Epithelial cell of esophagus (primary cell): ENCODE data around the gene AP4S1.
"Not testable (repeated sequence)": the region's sequence is repeated elsewhere in the genome, so short reads cannot be mapped to it uniquely, and the experiment has no call there.

Experiments used
- DNase-seq: peaks from one replicate; pipeline ENCODE4 v3.0.0; 2010; ENCODE audit warnings: low read depth
- H3K4me3 ChIP-seq: 2 replicates; pipeline ENCODE4 v1.5.1; 2011; ENCODE audit warnings: mild to moderate bottlenecking, low read length, control low read depth
- TF ChIP-seq, protein P1 (sequence below): IDR thresholded peaks from 2 replicates; pipeline ENCODE4 v1.5.1; 2011; ENCODE audit warnings: low read depth, mild to moderate bottlenecking, low read length, control low read depth, inconsistent platforms; ENCODE audit not compliant: insufficient read depth; ENCODE audit errors: missing control alignments

The AP4S1 gene

GRCh38 chr14:31057701-31058364, 32.4 kb downstream of the AP4S1 start:
- H3K4me3 ChIP-seq, result no peak overlapping the region
- TF ChIP-seq, protein P1, sequence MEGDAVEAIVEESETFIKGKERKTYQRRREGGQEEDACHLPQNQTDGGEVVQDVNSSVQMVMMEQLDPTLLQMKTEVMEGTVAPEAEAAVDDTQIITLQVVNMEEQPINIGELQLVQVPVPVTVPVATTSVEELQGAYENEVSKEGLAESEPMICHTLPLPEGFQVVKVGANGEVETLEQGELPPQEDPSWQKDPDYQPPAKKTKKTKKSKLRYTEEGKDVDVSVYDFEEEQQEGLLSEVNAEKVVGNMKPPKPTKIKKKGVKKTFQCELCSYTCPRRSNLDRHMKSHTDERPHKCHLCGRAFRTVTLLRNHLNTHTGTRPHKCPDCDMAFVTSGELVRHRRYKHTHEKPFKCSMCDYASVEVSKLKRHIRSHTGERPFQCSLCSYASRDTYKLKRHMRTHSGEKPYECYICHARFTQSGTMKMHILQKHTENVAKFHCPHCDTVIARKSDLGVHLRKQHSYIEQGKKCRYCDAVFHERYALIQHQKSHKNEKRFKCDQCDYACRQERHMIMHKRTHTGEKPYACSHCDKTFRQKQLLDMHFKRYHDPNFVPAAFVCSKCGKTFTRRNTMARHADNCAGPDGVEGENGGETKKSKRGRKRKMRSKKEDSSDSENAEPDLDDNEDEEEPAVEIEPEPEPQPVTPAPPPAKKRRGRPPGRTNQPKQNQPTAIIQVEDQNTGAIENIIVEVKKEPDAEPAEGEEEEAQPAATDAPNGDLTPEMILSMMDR, result no peak
- DNase-seq, result no peak

DNA sequence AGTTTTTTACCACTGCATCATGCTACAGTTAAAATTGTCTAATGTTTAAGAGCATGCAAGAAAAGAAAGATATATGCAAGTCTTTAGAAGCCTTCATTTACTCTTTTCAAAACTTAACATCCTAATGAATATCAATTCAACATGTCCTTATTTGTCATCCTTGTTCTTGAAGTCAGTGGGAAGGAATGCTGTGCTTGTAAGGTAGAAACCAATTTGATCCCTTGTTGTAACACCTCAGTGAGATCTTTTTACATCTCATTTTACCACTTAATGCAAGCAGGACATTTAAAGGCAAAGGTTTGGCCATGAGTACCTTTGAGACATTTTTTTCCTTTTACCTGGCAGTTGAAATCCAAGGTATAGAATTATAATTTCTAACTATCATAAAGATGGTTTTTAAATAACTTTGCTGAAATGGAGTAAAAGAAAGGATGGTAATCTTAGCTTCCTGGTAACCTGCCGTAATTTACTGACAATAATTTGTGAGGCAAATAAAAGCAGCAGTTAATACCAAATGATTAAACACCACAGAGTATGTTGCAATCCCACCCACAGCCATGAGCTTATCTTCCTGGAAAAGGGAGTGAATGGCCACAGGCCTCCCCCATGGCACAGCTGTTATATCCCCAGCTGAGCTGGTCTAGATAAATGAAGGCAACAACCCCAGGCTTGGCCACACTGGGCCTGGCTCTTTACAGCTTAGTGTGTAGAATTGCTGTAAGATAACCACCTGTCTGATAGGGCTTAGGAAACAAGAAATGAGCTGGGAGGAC, 33.9 kb downstream of the AP4S1 start:
- TF ChIP-seq, protein P1, result no peak
- DNase-seq, result peak; percentile 91
- no peak overlapping the region for H3K4me3 ChIP-seq

- no peak overlapping the region for H3K4me3 ChIP-seq
- peak; percentile 64 for DNase-seq
- TF ChIP-seq, protein P1, result no peak
These were observed 34.9 kb downstream of the AP4S1 start for GRCh38 chr14:31060253-31060875.

GRCh38 chr14:31062908-31063307, 37.5 kb downstream of the AP4S1 start:
- H3K4me3 ChIP-seq, DNase-seq: not testable (repeated sequence)

DNA sequence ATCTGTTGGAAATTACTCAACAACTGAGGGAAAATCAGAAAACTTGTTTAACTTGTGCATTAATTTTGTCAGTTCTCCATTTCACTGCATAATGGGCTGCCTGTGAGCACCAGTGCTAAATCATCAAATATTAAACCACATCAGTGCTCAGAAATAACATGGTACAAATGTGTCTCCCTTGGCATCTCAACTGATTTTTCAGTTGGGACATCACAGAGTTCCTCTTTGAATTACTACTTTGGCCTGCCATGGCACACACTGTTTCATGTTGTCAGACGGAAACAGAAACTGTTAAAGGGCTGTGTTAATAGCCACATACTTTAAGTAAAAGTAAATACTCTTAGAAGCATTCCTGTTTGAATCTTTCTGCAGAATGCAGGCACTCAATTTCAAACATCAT, 42.8 kb downstream of the AP4S1 start:
- TF ChIP-seq, protein P1, result no peak
- no peak for DNase-seq
- no peak overlapping the region for H3K4me3 ChIP-seq

GRCh38 chr14:31069343-31069742, 43.9 kb downstream of the AP4S1 start:
- TF ChIP-seq, protein P1, result no peak
- DNase-seq, result no peak
- H3K4me3 ChIP-seq, result no peak overlapping the region

GRCh38 chr14:31070431-31070830, 45.0 kb downstream of the AP4S1 start:
- H3K4me3 ChIP-seq, result no peak overlapping the region
- DNase-seq, result peak; percentile 72
- TF ChIP-seq, protein P1, result no peak
